NCI-H82 (cell line): ENCODE measurements around the gene FGL2.
"Not testable (repeated sequence)": the region's sequence is repeated elsewhere in the genome, so short reads cannot be mapped to it uniquely, and the experiment has no call there.

Source experiments
- DNase-seq: peaks from one replicate; lab custom pipeline; 2025; lab: John Stamatoyannopoulos, UW

Gene FGL2

GRCh38 chr7:77157034-77157433, 42.6 kb downstream of the FGL2 start:
- DNase-seq, result not testable (repeated sequence)

DNA sequence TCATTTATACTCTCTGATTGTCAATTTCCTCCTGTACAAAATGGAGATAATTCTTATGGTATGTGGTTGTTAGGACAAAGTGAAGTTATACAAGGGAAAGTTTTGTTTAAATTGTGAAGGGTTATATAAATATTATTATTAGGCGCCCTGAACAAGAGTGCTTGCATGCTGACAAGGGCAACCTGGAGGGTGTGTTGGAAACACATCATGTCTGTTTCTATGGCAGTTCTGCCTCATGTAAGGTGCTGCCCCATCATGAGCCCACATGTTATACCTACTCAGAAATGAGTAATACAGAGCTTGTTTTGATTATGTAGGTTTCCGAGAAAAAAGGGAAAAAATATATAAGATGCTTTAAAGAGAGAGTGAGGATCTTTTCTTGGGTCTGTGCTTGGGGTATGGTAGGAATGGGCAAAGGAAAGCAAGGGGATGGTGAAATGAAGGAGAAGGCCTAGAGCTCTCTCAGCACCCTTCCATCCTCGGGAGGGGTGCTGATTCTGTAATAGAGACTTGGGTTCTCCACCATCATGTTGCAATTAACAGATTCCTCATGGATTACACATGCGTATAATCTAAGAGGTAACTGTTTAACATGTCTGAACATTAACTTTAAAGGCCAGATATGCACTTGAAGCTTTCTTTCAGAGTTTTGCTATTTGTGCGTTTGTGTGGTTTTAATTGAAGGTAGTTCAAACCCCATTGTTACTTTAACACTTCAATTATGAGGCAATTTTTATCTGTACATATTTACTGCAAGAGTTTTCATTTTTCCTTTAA, 43.8 kb downstream of the FGL2 start:
- DNase-seq, result not testable (repeated sequence)

GRCh38 chr7:77154917-77155464, 44.6 kb downstream of the FGL2 start:
- not testable (repeated sequence) for DNase-seq

GRCh38 chr7:77152232-77152631, 47.4 kb downstream of the FGL2 start:
- not testable (repeated sequence) for DNase-seq
